KMS-11 (cell line): ENCODE results near the gene PARS2.
"Not testable (repeated sequence)": the region's sequence is repeated elsewhere in the genome, so short reads cannot be mapped to it uniquely, and the experiment has no call there.

ENCODE experiments used
- H2AFZ ChIP-seq: fragments of 200-600 bp; sonication (generic); 2 replicates; pipeline ENCODE4 v1.6.1; 2016; ENCODE audit warnings: antibody characterized with exemption, mixed run types, low read depth
- H3K27ac ChIP-seq: fragments of 200-600 bp; sonication (generic); 2 replicates; pipeline ENCODE4 v1.6.1; 2016; ENCODE audit warnings: mild to moderate bottlenecking, mixed run types
- H3K27me3 ChIP-seq: fragments of 200-600 bp; sonication (generic); 2 replicates; pipeline ENCODE4 v1.6.1; 2017; ENCODE audit warnings: mild to moderate bottlenecking, low read depth, mixed run types, moderate library complexity; ENCODE audit not compliant: insufficient read depth
- H3K36me3 ChIP-seq: fragments of 200-600 bp; sonication (generic); 2 replicates; pipeline ENCODE4 v1.6.1; 2017; ENCODE audit warnings: mild to moderate bottlenecking, mixed run types; ENCODE audit not compliant: insufficient read depth
- H3K4me1 ChIP-seq: fragments of 200-600 bp; sonication (generic); 2 replicates; pipeline ENCODE4 v1.6.1; 2016; ENCODE audit warnings: mild to moderate bottlenecking, low read depth, mixed run types; ENCODE audit not compliant: poor library complexity, severe bottlenecking
- H3K4me2 ChIP-seq: fragments of 200-600 bp; sonication (generic); 2 replicates; pipeline ENCODE4 v1.7.0; 2016; ENCODE audit warnings: mild to moderate bottlenecking, mixed run types
- H3K4me3 ChIP-seq: fragments of 200-600 bp; sonication (generic); IDR thresholded peaks from 2 replicates; pipeline ENCODE4 v1.6.1; 2017; ENCODE audit warnings: low read depth, low read length, mixed read lengths; ENCODE audit not compliant: insufficient read depth
- H3K79me2 ChIP-seq: fragments of 200-600 bp; sonication (generic); 2 replicates; pipeline ENCODE4 v1.6.1; 2016; ENCODE audit warnings: low read depth, mixed run types; ENCODE audit not compliant: insufficient read depth
- H3K9ac ChIP-seq: fragments of 200-600 bp; sonication (generic); 2 replicates; pipeline ENCODE4 v1.6.1; 2016; ENCODE audit warnings: mild to moderate bottlenecking, mixed run types
- H4K20me1 ChIP-seq: fragments of 200-600 bp; sonication (generic); 2 replicates; pipeline ENCODE4 v1.6.1; 2016; ENCODE audit warnings: mild to moderate bottlenecking, mixed run types; ENCODE audit not compliant: insufficient read depth
- CTCF ChIP-seq: fragments of 200-600 bp; sonication (generic); conservative IDR thresholded peaks from 2 replicates; pipeline ENCODE4 v1.6.1; 2017; ENCODE audit warnings: low read depth, mild to moderate bottlenecking, antibody characterized with exemption, low read length, moderate library complexity, mixed read lengths

PARS2 gene

GRCh38 chr1:54777431-54777830, 13.1 kb upstream of the PARS2 start:
- H3K79me2 ChIP-seq: no peaks in the 10 kb centered on the region
- H3K4me3 ChIP-seq: no peak overlapping the region
- H3K4me1 ChIP-seq: no peaks in the 10 kb centered on the region
- TF ChIP-seq CTCF: no peak
- no peaks in the 10 kb centered on the region for H4K20me1 ChIP-seq
- H3K36me3 ChIP-seq: no peaks in the 10 kb centered on the region
- H2AFZ ChIP-seq: no peak overlapping the region
- no peak overlapping the region for H3K27ac ChIP-seq
- no peaks in the 10 kb centered on the region for H3K27me3 ChIP-seq
- no peak overlapping the region for H3K4me2 ChIP-seq
- H3K9ac ChIP-seq: no peak overlapping the region

- H3K27me3 ChIP-seq: no peaks in the 10 kb centered on the region
- H3K4me3 ChIP-seq: no peak overlapping the region
- no peak overlapping the region for H3K27ac ChIP-seq
- no peak overlapping the region for H3K9ac ChIP-seq
- no peaks in the 10 kb centered on the region for H4K20me1 ChIP-seq
- no peak overlapping the region for H3K4me2 ChIP-seq
- no peaks in the 10 kb centered on the region for H3K79me2 ChIP-seq
- H3K36me3 ChIP-seq: no peaks in the 10 kb centered on the region
- no peak overlapping the region for H2AFZ ChIP-seq
- no peaks in the 10 kb centered on the region for H3K4me1 ChIP-seq
- TF ChIP-seq CTCF: no peak
These were observed 12.7 kb upstream of the PARS2 start for GRCh38 chr1:54777011-54777410.

GRCh38 chr1:54775828-54776721, 11.8 kb upstream of the PARS2 start:
- H3K4me1 ChIP-seq, H3K36me3 ChIP-seq, H3K27ac ChIP-seq, H3K4me2 ChIP-seq, H4K20me1 ChIP-seq, H3K79me2 ChIP-seq, H2AFZ ChIP-seq, H3K9ac ChIP-seq, H3K4me3 ChIP-seq, H3K27me3 ChIP-seq: not testable (repeated sequence)

GRCh38 chr1:54774820-54775498, 10.6 kb upstream of the PARS2 start:
- no peak overlapping the region for H3K4me3 ChIP-seq
- H4K20me1 ChIP-seq: no peaks in the 10 kb centered on the region
- H3K4me2 ChIP-seq: no peak overlapping the region

More at GRCh38 chr1:54774820-54775498, 10.6 kb upstream of the PARS2 start:
- no peaks in the 10 kb centered on the region for H3K27me3 ChIP-seq
- TF ChIP-seq CTCF: no peak
- H2AFZ ChIP-seq: no peak overlapping the region
- no peaks in the 10 kb centered on the region for H3K4me1 ChIP-seq
- no peaks in the 10 kb centered on the region for H3K79me2 ChIP-seq
- no peak overlapping the region for H3K27ac ChIP-seq
- no peaks in the 10 kb centered on the region for H3K36me3 ChIP-seq
- H3K9ac ChIP-seq: no peak overlapping the region
